GM12865 (cell line): ENCODE data around the gene HTR3B.

Experiments
- DNase-seq: peaks from one replicate; pipeline ENCODE4 v3.0.0; 2010; ENCODE audit warnings: low read depth
- H3K4me3 ChIP-seq: 2 replicates; pipeline ENCODE4 v1.5.1; 2011; ENCODE audit warnings: mild to moderate bottlenecking, low read depth, low read length, control low read depth
- TF ChIP-seq, protein P1 (sequence below): IDR thresholded peaks from 2 replicates; pipeline ENCODE4 v1.5.1; 2011; ENCODE audit warnings: low read length, control low read depth, low read depth, inconsistent platforms; ENCODE audit not compliant: insufficient read depth; ENCODE audit errors: missing control alignments

Gene HTR3B

DNA sequence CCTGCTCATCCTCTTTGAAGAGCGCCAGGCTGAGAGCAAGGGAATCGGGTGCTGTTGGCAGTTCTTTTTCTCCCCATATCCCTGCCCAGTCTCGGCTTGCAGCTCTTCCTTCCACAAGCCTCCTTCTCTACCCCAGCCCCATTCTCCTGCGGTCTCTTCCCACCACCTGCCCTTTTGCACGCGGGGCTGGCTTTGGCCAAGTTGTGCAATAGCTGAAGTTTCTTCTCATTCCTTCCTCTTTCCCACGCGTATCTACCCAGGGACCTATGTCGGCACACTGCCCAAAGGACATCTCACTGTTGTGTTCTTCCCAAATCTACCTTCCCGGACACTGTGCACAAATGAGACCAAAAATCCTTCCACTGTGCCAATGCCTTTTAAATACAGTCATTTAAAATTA lies 48.0 kb downstream of the HTR3B start:
- no peak for DNase-seq

DNA sequence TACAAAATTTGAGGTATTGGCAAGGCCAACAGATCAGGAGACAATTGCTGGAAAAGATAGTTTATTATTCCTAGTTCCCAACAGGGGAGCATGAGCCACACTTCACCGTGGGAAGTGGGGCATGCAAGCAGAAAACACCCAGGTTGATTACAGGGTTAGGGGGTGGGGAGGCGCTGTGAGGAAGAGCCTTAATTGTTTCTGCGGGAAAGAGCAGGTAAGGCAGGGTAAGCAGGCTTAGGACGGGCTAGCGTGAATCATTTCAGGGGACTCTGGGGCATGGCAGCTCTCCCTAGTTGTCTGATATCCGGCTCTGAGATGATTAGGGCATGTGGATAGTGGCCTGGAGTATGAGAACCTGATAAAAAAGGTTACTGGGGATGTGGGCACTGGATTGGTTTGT lies 49.6 kb downstream of the HTR3B start:
- TF ChIP-seq, protein P1, sequence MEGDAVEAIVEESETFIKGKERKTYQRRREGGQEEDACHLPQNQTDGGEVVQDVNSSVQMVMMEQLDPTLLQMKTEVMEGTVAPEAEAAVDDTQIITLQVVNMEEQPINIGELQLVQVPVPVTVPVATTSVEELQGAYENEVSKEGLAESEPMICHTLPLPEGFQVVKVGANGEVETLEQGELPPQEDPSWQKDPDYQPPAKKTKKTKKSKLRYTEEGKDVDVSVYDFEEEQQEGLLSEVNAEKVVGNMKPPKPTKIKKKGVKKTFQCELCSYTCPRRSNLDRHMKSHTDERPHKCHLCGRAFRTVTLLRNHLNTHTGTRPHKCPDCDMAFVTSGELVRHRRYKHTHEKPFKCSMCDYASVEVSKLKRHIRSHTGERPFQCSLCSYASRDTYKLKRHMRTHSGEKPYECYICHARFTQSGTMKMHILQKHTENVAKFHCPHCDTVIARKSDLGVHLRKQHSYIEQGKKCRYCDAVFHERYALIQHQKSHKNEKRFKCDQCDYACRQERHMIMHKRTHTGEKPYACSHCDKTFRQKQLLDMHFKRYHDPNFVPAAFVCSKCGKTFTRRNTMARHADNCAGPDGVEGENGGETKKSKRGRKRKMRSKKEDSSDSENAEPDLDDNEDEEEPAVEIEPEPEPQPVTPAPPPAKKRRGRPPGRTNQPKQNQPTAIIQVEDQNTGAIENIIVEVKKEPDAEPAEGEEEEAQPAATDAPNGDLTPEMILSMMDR = no peak
- no peak for DNase-seq
- no peak overlapping the region for H3K4me3 ChIP-seq

More for the DNA sequence above, 48.0 kb downstream of the HTR3B start:
- no peak overlapping the region for H3K4me3 ChIP-seq
- TF ChIP-seq, protein P1 = no peak

DNA sequence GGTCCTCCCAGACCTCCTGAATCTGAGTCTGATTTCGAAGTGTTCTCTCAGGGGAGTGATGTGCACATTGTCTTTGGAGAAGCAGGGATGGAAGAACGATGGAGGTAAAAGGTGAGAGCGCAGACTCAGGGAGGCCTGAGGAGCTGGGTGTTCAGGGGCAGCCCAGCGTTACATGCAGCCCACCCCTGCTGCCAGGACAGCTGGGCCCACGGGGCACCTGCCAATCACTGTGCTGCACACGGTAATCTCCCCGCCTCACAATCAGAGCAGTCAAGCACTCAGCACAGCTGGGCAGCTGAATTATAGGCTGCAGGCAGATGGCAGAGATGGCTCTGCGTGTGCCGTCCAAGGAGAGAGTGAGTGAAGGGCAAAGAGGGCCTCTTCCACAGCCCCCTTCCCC lies 52.4 kb downstream of the HTR3B start:
- TF ChIP-seq, protein P1 = no peak
- DNase-seq = no peak
- no peak overlapping the region for H3K4me3 ChIP-seq

DNA sequence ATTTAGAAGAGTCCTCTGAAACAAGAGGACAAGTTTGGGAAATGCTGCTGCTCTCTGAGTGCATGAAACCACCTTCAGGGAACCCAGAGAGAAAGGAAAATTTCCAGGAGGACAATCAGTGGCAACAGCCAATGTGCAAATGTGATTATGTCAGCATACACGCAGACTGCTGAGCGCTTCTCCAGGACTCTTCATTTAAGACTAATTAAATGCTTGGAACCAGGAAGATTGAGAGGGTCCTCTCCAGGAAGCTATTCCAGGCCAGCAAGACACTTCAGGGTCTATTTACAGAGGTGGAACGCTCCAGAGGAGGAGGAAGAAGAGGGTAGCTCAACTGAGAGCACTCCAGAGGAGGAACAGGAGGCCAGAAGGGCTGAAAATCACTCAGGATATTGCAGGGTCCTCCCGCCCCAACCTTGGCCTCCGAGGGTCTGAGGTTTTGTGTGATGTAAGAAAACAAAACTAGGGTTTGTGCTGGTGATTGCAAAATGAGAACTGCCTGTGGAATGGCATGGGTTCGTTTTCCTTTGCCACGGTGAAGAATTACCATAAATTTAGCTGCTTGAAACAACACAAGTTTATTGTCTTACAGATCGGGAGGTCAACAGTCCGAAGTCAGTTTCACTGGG lies 56.2 kb downstream of the HTR3B start:
- no peak overlapping the region for H3K4me3 ChIP-seq
- TF ChIP-seq, protein P1 = no peak
- DNase-seq = no peak

DNA sequence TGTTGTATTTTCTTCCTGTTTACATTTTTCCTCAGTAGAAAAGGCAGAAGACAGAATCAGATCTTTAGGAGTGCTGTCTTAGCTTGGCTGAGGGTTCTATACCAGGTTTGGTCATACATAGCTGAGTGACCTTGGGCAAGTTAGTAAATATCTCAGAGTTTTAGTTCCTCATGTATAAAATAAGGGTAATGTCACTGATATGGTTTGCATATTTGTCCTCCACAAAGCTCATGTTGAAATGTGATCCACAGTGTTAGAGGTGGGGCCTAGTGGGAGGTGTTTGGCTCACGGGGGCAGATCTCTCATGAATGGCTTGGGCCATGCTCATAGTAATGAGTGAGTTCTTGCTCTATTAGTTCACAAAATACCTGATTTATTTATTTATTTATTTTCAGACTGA lies 62.8 kb downstream of the HTR3B start:
- TF ChIP-seq, protein P1 = no peak
- no peak overlapping the region for H3K4me3 ChIP-seq
- DNase-seq = no peak

DNA sequence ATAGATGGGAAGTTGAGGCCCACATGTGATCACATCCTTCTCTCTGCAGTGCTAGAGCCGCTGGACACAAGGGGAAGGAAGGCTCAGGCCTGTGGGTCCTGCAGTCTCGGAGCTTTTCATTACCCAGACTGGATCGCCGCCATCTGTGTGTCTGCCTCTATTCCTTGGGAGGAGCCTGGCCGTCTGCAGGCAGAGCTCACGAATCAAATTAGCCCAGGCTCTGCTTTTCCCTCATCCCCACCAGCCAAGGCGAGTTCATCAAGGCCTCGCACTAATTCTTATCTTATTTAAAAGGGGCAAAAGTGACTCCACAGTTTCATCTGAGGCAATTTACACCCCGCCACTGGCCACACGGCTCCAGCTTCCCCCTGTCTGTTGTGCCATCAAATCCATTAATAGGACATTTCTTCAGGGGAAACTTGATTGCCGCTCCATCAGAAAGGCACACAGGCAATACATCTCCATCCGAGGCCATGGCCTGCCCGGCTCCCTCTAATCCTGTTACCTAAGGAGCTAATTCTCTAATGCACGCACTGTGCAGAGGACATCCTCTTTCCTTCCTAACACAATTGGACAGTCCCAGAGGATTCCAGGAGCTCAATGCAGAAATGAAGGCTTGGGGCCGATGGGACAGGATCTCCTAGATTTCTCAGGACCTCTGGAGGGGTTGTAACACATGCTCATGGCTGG lies 67.1 kb downstream of the HTR3B start:
- no peak overlapping the region for H3K4me3 ChIP-seq
- DNase-seq = no peak
- TF ChIP-seq, protein P1 = no peak
